Loucy (cell line): ENCODE data around the gene RANBP3.

Source experiments
- H2AFZ ChIP-seq: fragments of 200-600 bp; sonication (generic); 2 replicates; pipeline ENCODE4 v1.6.0; 2016; ENCODE audit warnings: antibody characterized with exemption, mild to moderate bottlenecking, low read length, moderate library complexity
- H3F3A ChIP-seq: fragments of 200-600 bp; 2 replicates; pipeline ENCODE4 v1.6.0; 2016; ENCODE audit warnings: antibody characterized with exemption, low read depth, mild to moderate bottlenecking
- H3K27me3 ChIP-seq: fragments of 200-600 bp; sonication (generic); 2 replicates; pipeline ENCODE4 v1.6.1; 2014; ENCODE audit warnings: low read length, mild to moderate bottlenecking; ENCODE audit not compliant: insufficient read depth, poor library complexity, severe bottlenecking
- H3K36me3 ChIP-seq: fragments of 200-600 bp; sonication (generic); 2 replicates; pipeline ENCODE4 v1.6.1; 2016; ENCODE audit warnings: low read length; ENCODE audit not compliant: insufficient read depth
- H3K4me1 ChIP-seq: fragments of 200-600 bp; sonication (generic); 2 replicates; pipeline ENCODE4 v1.5.1; 2014; ENCODE audit warnings: low read length, mild to moderate bottlenecking; ENCODE audit not compliant: insufficient read depth, poor library complexity, severe bottlenecking
- H3K4me2 ChIP-seq: fragments of 200-600 bp; sonication (generic); 2 replicates; pipeline ENCODE4 v1.6.0; 2014; ENCODE audit warnings: antibody characterized with exemption, low read length, low read depth, mild to moderate bottlenecking; ENCODE audit not compliant: poor library complexity, severe bottlenecking
- H3K4me3 ChIP-seq: fragments of 200-600 bp; sonication (generic); 2 replicates; pipeline ENCODE4 v1.5.1; 2014; ENCODE audit warnings: low read length, mild to moderate bottlenecking, mixed read lengths; ENCODE audit not compliant: poor library complexity, severe bottlenecking
- H3K79me2 ChIP-seq: fragments of 200-600 bp; sonication (generic); 2 replicates; pipeline ENCODE4 v1.6.1; 2014; ENCODE audit warnings: low read length; ENCODE audit not compliant: insufficient read depth
- H3K9ac ChIP-seq: fragments of 200-600 bp; sonication (generic); 2 replicates; pipeline ENCODE4 v1.6.0; 2014; ENCODE audit warnings: mild to moderate bottlenecking, low read depth, low read length, moderate library complexity; ENCODE audit not compliant: poor library complexity, severe bottlenecking
- H3K9me2 ChIP-seq: fragments of 200-600 bp; sonication (generic); replicated peaks from 2 replicates; pipeline ENCODE4 v1.6.1; 2016; ENCODE audit warnings: low read depth, low read length, mixed read lengths
- H3K9me3 ChIP-seq: fragments of 200-600 bp; sonication (generic); 2 replicates; pipeline ENCODE4 v1.6.1; 2014; ENCODE audit warnings: mild to moderate bottlenecking, antibody characterized with exemption, low read length, low read depth; ENCODE audit not compliant: insufficient read depth
- H4K20me1 ChIP-seq: fragments of 200-600 bp; sonication (generic); 2 replicates; pipeline ENCODE4 v1.6.0; 2014; ENCODE audit warnings: antibody characterized with exemption, low read length, mild to moderate bottlenecking; ENCODE audit not compliant: insufficient read depth, poor library complexity, severe bottlenecking
- CTCF ChIP-seq: fragments of 200-600 bp; sonication (generic); conservative IDR thresholded peaks from 2 replicates; pipeline ENCODE4 v1.5.1; 2014; ENCODE audit warnings: mild to moderate bottlenecking, antibody characterized with exemption, low read length
- EZH2phosphoT487 ChIP-seq: fragments of 200-600 bp; IDR thresholded peaks from 2 replicates; pipeline ENCODE4 v1.6.1; 2018; ENCODE audit warnings: antibody characterized with exemption, mild to moderate bottlenecking, moderate library complexity, borderline replicate concordance

Gene RANBP3

GRCh38 chr19:6002591-6002990 is 24.7 kb upstream of the RANBP3 start:
- Histone ChIP-seq H3K4me2 (no peak overlapping the region), H3K9me2 (no peaks in the 10 kb centered on the region), H3K9ac (no peak overlapping the region), H3F3A (no peaks in the 10 kb centered on the region), H3K4me1 (no peaks in the 10 kb centered on the region), H2AFZ (no peak overlapping the region), H3K4me3 (no peak overlapping the region), H4K20me1 (no peaks in the 10 kb centered on the region), H3K9me3 (no peaks in the 10 kb centered on the region), H3K27me3 (no peaks in the 10 kb centered on the region), H3K79me2 (no peaks in the 10 kb centered on the region), H3K36me3 (no peaks in the 10 kb centered on the region)
- no peak for TF ChIP-seq CTCF
- no peak for TF ChIP-seq EZH2phosphoT487

- H3K9me2 ChIP-seq, result no peaks in the 10 kb centered on the region
- H3K4me1 ChIP-seq, result no peaks in the 10 kb centered on the region
- H3K4me2 ChIP-seq, result no peak overlapping the region
- H3K9me3 ChIP-seq, result no peaks in the 10 kb centered on the region
- no peaks in the 10 kb centered on the region for H4K20me1 ChIP-seq
- TF ChIP-seq EZH2phosphoT487, result no peak
- no peak for TF ChIP-seq CTCF
- H3K9ac ChIP-seq, result no peak overlapping the region
- no peaks in the 10 kb centered on the region for H3K79me2 ChIP-seq
- no peaks in the 10 kb centered on the region for H3K36me3 ChIP-seq
- no peaks in the 10 kb centered on the region for H3K27me3 ChIP-seq
- no peak overlapping the region for H2AFZ ChIP-seq
- no peak overlapping the region for H3K4me3 ChIP-seq
- no peaks in the 10 kb centered on the region for H3F3A ChIP-seq
These were observed 22.4 kb upstream of the RANBP3 start for GRCh38 chr19:6000228-6000847.

- Histone ChIP-seq H3F3A (no peaks in the 10 kb centered on the region), H3K4me3 (no peak overlapping the region), H3K9me2 (no peaks in the 10 kb centered on the region), H3K36me3 (no peaks in the 10 kb centered on the region), H3K79me2 (no peaks in the 10 kb centered on the region), H3K4me2 (no peak overlapping the region), H3K9me3 (no peaks in the 10 kb centered on the region), H3K27me3 (no peaks in the 10 kb centered on the region), H3K9ac (no peak overlapping the region), H3K4me1 (no peaks in the 10 kb centered on the region), H2AFZ (no peak overlapping the region), H4K20me1 (no peaks in the 10 kb centered on the region)
- TF ChIP-seq CTCF, result no peak
These were observed 21.8 kb upstream of the RANBP3 start for GRCh38 chr19:5999693-6000092.
